ENCODE data around the gene PLEKHM3. TPM values are rescaled to one million over a fixed set of nuclear protein-coding genes. Genes with fewer than 3 reads are reported as not detected.

PLEKHM3 gene
- total and polyA plus RNA-seq, 2 of the 13 experiments (the other 11 are each of a cell fraction or from before 2014, with no cell fraction given) = 4.5 to 4.7 TPM

DNA sequence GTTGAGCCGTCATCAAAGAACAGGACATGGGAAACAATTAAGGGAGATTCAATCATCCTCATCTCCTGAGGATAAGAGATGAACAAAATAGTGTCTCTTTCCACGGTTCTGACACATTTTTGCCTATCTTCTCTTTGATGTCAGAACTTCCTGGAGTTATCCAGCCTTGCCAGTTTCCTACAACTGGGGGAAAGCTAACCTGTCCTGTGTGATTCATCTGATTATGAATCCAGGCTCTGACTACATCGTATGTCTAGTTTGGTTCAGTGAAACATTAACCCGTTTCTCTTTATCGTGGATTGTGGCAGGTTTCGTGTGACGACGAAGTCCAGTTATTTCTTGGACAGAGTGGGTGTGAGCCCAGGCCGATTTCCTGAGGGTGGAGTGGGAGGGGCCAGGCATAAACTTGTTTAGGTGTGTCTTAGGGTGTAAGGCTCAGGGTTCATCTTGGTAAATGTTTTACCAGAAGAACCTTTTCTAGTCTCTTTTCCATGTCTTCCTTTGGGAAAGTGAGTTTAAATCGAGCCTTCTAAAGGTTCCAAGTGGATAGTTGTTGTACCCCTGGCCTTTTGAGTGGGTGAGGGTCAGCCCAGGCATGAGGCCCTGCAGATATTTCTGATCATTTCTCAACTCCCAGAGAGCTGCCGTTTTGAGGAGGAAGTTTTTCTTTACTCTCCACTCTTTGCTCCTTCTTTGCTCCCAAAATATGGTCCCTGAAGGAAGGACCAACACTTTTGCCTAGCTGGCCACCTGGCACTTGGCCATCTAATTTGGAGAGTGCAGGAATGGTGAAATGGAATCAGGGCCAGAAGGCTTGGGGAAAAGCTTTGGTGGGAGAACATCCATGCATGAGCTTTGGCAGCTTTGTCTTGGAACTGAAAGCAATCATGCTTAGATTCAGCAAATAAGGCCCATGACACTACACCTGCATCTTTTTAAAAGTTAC is 205.2 kb downstream of the PLEKHM3 start (continued):
- no peak for TF ChIP-seq PREB (CRISPR knock-in tag; IDR thresholded peaks at IDR 0.05)
- TF ChIP-seq, protein P1, sequence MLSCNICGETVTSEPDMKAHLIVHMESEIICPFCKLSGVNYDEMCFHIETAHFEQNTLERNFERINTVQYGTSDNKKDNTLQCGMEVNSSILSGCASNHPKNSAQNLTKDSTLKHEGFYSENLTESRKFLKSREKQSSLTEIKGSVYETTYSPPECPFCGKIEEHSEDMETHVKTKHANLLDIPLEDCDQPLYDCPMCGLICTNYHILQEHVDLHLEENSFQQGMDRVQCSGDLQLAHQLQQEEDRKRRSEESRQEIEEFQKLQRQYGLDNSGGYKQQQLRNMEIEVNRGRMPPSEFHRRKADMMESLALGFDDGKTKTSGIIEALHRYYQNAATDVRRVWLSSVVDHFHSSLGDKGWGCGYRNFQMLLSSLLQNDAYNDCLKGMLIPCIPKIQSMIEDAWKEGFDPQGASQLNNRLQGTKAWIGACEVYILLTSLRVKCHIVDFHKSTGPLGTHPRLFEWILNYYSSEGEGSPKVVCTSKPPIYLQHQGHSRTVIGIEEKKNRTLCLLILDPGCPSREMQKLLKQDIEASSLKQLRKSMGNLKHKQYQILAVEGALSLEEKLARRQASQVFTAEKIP (CRISPR knock-in tag; IDR thresholded peaks at IDR 0.05; ENCODE audit: borderline replicate concordance) = no peak
- TF ChIP-seq ZNF607 (CRISPR knock-in tag; IDR thresholded peaks at IDR 0.05; ENCODE audit: borderline replicate concordance) = peak; percentile 82; the same call in 1 of the 2 replicates
- TF ChIP-seq, protein P2, sequence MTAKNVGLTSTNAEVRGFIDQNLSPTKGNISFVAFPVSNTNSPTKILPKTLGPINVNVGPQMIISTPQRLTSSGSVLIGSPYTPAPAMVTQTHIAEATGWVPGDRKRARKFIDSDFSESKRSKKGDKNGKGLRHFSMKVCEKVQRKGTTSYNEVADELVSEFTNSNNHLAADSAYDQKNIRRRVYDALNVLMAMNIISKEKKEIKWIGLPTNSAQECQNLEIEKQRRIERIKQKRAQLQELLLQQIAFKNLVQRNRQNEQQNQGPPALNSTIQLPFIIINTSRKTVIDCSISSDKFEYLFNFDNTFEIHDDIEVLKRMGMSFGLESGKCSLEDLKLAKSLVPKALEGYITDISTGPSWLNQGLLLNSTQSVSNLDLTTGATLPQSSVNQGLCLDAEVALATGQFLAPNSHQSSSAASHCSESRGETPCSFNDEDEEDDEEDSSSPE (CRISPR knock-in tag; IDR thresholded peaks at IDR 0.05) = peak; percentile 53
- TF ChIP-seq, protein P3, sequence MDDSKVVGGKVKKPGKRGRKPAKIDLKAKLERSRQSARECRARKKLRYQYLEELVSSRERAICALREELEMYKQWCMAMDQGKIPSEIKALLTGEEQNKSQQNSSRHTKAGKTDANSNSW (CRISPR knock-in tag; IDR thresholded peaks at IDR 0.05; ENCODE audit: borderline replicate concordance) = no peak
- TF ChIP-seq, protein P4, sequence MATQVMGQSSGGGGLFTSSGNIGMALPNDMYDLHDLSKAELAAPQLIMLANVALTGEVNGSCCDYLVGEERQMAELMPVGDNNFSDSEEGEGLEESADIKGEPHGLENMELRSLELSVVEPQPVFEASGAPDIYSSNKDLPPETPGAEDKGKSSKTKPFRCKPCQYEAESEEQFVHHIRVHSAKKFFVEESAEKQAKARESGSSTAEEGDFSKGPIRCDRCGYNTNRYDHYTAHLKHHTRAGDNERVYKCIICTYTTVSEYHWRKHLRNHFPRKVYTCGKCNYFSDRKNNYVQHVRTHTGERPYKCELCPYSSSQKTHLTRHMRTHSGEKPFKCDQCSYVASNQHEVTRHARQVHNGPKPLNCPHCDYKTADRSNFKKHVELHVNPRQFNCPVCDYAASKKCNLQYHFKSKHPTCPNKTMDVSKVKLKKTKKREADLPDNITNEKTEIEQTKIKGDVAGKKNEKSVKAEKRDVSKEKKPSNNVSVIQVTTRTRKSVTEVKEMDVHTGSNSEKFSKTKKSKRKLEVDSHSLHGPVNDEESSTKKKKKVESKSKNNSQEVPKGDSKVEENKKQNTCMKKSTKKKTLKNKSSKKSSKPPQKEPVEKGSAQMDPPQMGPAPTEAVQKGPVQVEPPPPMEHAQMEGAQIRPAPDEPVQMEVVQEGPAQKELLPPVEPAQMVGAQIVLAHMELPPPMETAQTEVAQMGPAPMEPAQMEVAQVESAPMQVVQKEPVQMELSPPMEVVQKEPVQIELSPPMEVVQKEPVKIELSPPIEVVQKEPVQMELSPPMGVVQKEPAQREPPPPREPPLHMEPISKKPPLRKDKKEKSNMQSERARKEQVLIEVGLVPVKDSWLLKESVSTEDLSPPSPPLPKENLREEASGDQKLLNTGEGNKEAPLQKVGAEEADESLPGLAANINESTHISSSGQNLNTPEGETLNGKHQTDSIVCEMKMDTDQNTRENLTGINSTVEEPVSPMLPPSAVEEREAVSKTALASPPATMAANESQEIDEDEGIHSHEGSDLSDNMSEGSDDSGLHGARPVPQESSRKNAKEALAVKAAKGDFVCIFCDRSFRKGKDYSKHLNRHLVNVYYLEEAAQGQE (IDR thresholded peaks at IDR 0.05; ENCODE audit: borderline replicate concordance in 1 of 2, low read depth in 1 of 2, low read length in 2 of 2) = peak in 1 of 2 experiments; percentile 36; a peak in 2 of 4 replicates
- TF ChIP-seq ZNF362 (CRISPR knock-in tag; IDR thresholded peaks at IDR 0.05; ENCODE audit: borderline replicate concordance) = peak; percentile 56; the same call in 1 of the 2 replicates
- peak; percentile 44; the same call in 1 of the 2 replicates for TF ChIP-seq ZBTB44 (CRISPR knock-in tag; IDR thresholded peaks at IDR 0.05)
- TF ChIP-seq SP4 (CRISPR knock-in tag; IDR thresholded peaks at IDR 0.05) = no peak
- no peak for TF ChIP-seq NONO (IDR thresholded peaks at IDR 0.05)
- no peak; the same call in 1 of the 2 replicates for TF ChIP-seq NONO (CRISPR knock-in tag; conservative IDR thresholded peaks at IDR 0.05)
- TF ChIP-seq ZNF780A (CRISPR knock-in tag; IDR thresholded peaks at IDR 0.05) = no peak
- no peak for TF ChIP-seq ZNF850 (CRISPR knock-in tag; conservative IDR thresholded peaks at IDR 0.05)
- no peak for TF ChIP-seq EEA1 (CRISPR knock-in tag; IDR thresholded peaks at IDR 0.05; ENCODE audit: borderline replicate concordance)
- TF ChIP-seq THAP11 (CRISPR knock-in tag; IDR thresholded peaks at IDR 0.05) = peak; percentile 74
- peak; percentile 98 for TF ChIP-seq ELF3 (CRISPR knock-in tag; IDR thresholded peaks at IDR 0.05)

Data from HepG2 (cell line).